Measurements from ENCODE around the gene SMO.
"Not testable (repeated sequence)": the region's sequence is repeated elsewhere in the genome, so short reads cannot be mapped to it uniquely, and the experiment has no call there.

SMO gene

DNA sequence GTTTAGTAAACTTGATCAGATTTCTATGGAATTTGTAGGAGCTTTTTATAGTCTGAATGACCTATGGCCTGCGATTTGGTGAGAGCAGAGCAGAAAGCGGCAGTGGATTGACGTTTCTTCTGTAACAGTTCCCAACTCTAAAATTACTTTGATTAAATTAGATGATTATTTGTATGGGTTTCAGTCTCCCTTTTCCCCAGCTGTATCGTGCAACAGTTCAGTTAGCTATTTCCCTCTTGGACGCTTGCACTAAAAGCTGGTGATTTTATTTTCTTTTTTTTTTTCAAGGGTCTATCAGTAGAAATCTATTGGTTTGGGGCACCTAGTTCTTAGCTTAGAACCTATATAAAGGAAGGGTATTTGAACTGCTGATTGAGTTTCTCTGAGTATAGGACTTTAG, 43.2 kb downstream of the SMO start:
- no peak for DNase-seq (ENCODE audit: low read depth in 4 of 4, low spot score in 1 of 4)

GRCh38 chr7:129238546-129238945, 50.1 kb downstream of the SMO start:
- no peak for DNase-seq (ENCODE audit: low read depth in 4 of 4, low spot score in 1 of 4)

DNA sequence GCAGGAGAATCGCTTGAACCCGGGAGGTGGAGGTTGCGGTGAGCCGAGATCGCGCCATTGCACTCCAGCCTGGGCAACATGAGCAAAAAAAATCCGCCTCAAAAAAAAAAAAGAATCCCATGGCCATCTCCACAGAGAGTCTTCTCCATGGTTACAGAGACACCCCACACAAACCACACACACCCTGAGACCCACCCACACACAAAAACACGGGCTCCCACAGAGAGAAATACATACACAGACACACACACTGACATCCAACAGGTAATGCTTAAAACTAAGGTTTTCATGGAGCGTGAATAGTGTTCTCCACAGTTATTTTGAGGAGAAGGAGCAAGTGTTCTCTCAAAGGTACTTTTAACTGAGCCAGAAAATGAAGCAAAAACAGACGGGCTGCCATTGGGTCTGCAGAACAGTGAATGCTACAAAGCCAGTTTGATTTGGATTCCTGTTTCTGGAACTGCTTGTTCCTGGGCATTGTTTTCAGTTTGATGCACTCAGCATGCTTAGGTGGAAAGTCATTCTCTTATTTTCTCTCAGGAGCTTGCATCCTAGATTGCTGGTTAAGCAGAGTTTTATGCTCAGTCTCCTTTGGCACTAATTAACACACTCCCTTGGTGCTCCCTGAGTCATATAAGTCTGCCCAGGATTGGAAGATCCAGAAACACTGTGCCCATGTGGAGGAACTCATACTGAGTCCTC, 51.8 kb downstream of the SMO start:
- DNase-seq (ENCODE audit: low read depth in 4 of 4, low spot score in 1 of 4): no peak

- DNase-seq (ENCODE audit: low read depth in 4 of 4, low spot score in 1 of 4): no peak
Observed at GRCh38 chr7:129244220-129244619, 55.8 kb downstream of the SMO start.

DNA sequence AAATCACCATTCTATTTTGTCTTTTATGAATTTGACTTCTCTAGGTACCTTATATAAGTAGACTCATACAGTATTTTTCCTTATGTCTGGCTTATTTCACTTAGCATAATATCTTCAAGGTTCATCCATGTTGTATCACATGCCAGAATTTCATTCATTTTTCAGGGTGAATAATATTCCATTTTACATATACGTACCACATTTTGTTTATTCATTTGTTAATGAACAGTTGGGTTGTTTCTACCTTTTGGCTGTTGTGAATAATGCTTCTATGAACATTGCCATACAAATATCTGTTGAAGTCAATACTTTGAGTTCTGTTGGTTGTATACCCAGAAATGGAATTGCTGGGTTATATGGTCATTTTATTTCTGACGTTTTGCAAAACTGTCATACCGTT, 57.1 kb downstream of the SMO start:
- no peak for DNase-seq (ENCODE audit: low read depth in 4 of 4, low spot score in 1 of 4)

DNA sequence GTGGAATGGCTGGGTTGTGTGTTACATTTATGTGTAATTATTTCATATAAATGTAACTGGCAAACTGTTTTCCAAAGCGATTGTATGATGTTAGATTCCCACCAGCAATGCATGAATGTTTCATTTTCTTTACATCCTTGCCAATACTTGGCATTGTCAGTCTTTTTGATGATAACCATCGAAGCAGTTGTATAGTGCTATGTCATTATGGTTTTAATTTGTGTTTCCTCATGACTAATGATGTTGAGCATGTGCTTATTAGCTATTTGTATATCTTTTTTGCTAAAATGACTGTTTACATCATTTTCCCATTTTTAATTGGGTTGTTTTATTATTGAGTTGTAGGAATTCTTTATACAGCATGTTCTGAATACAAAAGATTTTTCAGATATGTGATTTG, 58.7 kb downstream of the SMO start:
- DNase-seq (ENCODE audit: low read depth in 4 of 4, low spot score in 1 of 4): no peak

DNA sequence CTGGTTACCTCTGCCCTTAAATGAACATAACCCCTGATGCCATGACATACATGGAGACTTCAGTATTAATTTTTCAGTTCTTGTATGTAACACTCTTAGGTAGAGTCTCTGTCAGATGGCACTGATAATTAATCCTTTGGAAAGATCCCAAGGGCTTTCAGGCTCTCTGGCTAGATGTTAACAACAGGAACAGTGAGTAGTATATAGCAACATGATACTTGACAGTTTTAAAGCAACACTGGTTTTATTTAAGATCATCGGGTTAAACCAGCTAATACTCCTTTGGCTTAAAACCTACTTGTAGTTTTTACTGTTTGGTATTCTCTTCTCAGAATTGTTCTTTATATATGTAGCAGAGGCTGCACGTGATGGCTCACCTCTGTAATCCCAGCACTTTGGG, 63.7 kb downstream of the SMO start:
- DNase-seq (ENCODE audit: low read depth in 4 of 4, low spot score in 1 of 4): no peak

DNA sequence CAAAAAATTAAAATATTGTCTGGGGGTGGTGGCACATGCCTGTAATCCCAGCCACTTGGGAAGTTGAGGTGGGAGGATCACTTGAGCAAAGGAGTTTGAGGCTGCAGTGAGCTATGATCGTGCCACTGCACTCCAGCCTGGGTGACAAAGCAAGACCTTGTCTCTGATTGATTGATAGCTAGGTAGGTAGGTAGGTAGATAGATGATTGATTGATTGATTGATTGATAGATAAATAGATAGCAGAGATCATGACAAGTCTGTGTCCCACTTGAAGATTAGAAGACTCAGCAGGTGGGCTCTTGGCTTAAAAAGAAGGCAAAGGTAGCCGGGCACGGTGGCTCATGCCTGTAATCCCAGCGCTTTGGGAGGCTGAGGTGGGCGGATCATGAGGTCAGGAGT, 64.2 kb downstream of the SMO start:
- DNase-seq (ENCODE audit: low read depth in 4 of 4, low spot score in 1 of 4): not testable (repeated sequence)

- DNase-seq (ENCODE audit: low read depth in 4 of 4, low spot score in 1 of 4): no peak
Observed at GRCh38 chr7:129255800-129256199, 67.4 kb downstream of the SMO start.

DNA sequence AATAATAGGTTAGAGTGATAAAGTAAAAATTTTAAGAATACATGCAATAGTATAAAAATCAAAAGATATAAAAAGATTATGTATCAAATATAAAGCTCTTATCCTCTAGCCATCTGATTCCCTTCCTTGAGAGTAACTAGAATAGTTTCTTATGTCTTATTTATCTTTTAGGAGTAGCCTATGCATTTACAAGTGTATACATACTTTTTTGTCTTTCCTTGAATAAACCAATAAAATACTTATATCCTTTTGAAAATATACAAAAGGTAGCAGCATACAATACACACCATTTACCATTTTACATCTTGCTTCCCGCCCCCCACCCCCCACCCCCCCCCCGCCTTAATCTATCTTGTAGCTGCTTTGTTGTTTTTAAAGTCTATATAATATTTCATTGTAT, 67.8 kb downstream of the SMO start:
- no peak for DNase-seq (ENCODE audit: low read depth in 4 of 4, low spot score in 1 of 4)

- no peak for DNase-seq (ENCODE audit: low read depth in 4 of 4, low spot score in 1 of 4)
Observed at GRCh38 chr7:129257168-129257567, 68.7 kb downstream of the SMO start.

- no peak for DNase-seq (ENCODE audit: low read depth in 4 of 4, low spot score in 1 of 4)
Observed at GRCh38 chr7:129258649-129259389, 70.4 kb downstream of the SMO start.

DNA sequence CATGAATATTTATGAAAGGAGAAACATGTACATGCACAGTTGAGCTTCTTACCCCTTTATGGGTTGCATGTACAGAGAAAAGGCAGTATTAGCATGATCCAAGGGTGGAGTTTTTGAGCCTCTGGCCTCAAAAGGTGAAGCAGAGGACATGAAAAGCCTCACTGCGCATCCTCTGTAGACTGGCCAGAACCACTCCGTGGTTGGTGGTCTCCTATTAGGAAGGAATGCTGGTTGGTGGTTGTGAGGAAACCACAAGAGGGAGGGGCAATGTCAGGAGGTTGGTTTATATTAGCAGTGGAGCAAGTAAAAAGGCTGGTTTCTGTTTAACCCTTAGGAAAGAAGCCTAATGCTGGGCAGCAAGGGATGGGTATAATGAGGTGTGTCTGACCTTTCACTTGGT, 73.9 kb downstream of the SMO start:
- no peak for DNase-seq (ENCODE audit: low read depth in 4 of 4, low spot score in 1 of 4)
